ENCODE data around the gene EPB41.

GRCh38 chr1:29052100-29052499 is 137.7 kb downstream of the EPB41 start:
- no peak for TF ChIP-seq FOXM1 (IDR thresholded peaks at IDR 0.05; ENCODE audit: borderline replicate concordance)
- no peak for TF ChIP-seq CTBP1 (IDR thresholded peaks at IDR 0.05; ENCODE audit: borderline replicate concordance)
- TF ChIP-seq TARDBP (IDR thresholded peaks at IDR 0.05), result no peak
- TF ChIP-seq PKNOX1 (IDR thresholded peaks at IDR 0.05), result no peak
